ENCODE results near the gene ENTPD6. TPM values are rescaled to one million over a fixed set of nuclear protein-coding genes. Genes with fewer than 3 reads are reported as not detected.

Gene ENTPD6
- total RNA-seq, 6 experiments from 2014 or later: 28.8 to 48.4 (median 34.6) TPM

- DNase-seq (no peak), ATAC-seq (no peak)
- H3K27me3 ChIP-seq: no peaks in the 10 kb centered on the region
- H3K36me3 ChIP-seq: no peaks in the 10 kb centered on the region
- WGBS (ENCODE audit: insufficient coverage, low coverage, low lambda C conversion rate, missing lambda C conversion rate): 100% methylated on average over 1 of the region's 9 CpGs
- H3K27ac ChIP-seq: no peak overlapping the region
- H3K4me1 ChIP-seq: peaks cover 0 to 7% (median 3%) of the 10 kb centered on the region in 4 donors
- peak overlapping the region; percentile 72 to 94 (median 88) for H3K4me3 ChIP-seq
- TF ChIP-seq CTCF (IDR thresholded peaks at IDR 0.05) (no peak), POLR2A (IDR thresholded peaks at IDR 0.05) (no peak)
- H3K9me3 ChIP-seq: no peaks in the 10 kb centered on the region
- intact Hi-C loops (cut with DNase I): loop anchor here in 1 of 2 donors (10.0 kb wide), 1 partner anchor 78 kb away; no protein-coding TSS in a partner anchor
These were observed 1.2 kb downstream of the ENTPD6 start for GRCh38 chr20:25196786-25197120.

GRCh38 chr20:25197183-25197869 lies 1.8 kb downstream of the ENTPD6 start:
- ATAC-seq: no peak
- no peaks in the 10 kb centered on the region for H3K27me3 ChIP-seq
- H3K36me3 ChIP-seq: no peaks in the 10 kb centered on the region
- no peak overlapping the region for H3K4me3 ChIP-seq
- TF ChIP-seq CTCF (IDR thresholded peaks at IDR 0.05): no peak
- no peak for TF ChIP-seq POLR2A (IDR thresholded peaks at IDR 0.05)
- intact Hi-C loops (cut with DNase I): loop anchor here in 1 of 2 donors (10.0 kb wide), 1 partner anchor 77 kb away; no protein-coding TSS in a partner anchor
- DNase-seq: no peak
- WGBS (ENCODE audit: insufficient coverage, low coverage, low lambda C conversion rate, missing lambda C conversion rate): 60% methylated on average over 2 of the region's 3 CpGs
- peaks cover 0 to 7% (median 3%) of the 10 kb centered on the region in 4 donors for H3K4me1 ChIP-seq
- no peaks in the 10 kb centered on the region for H3K9me3 ChIP-seq
- H3K27ac ChIP-seq: no peak overlapping the region

- no peaks in the 10 kb centered on the region for H3K9me3 ChIP-seq
- WGBS (ENCODE audit: insufficient coverage, low coverage, low lambda C conversion rate, missing lambda C conversion rate): 89% methylated on average over 3 of the region's 3 CpGs
- H3K36me3 ChIP-seq: no peaks in the 10 kb centered on the region
- H3K27ac ChIP-seq: no peak overlapping the region
- DNase-seq (no peak), ATAC-seq (no peak)
- peaks cover 0 to 7% (median 3%) of the 10 kb centered on the region in 4 donors for H3K4me1 ChIP-seq
- no peak for TF ChIP-seq CTCF (IDR thresholded peaks at IDR 0.05)
- no peak for TF ChIP-seq POLR2A (IDR thresholded peaks at IDR 0.05)
- no peaks in the 10 kb centered on the region for H3K27me3 ChIP-seq
- intact Hi-C loops (cut with DNase I): loop anchor here in 1 of 2 donors (10.0 kb wide), 1 partner anchor 77 kb away; no protein-coding TSS in a partner anchor
- no peak overlapping the region for H3K4me3 ChIP-seq
These were observed 2.3 kb downstream of the ENTPD6 start for GRCh38 chr20:25197870-25198190.

- H3K4me1 ChIP-seq: peaks cover 0 to 7% (median 3%) of the 10 kb centered on the region in 4 donors
- intact Hi-C loops (cut with DNase I): loop anchor here in 1 of 2 donors (10.0 kb wide), 1 partner anchor 76 kb away; no protein-coding TSS in a partner anchor
- WGBS (ENCODE audit: insufficient coverage, low coverage, low lambda C conversion rate, missing lambda C conversion rate): 74% methylated on average over 6 of the region's 11 CpGs
These were observed 3.3 kb downstream of the ENTPD6 start for GRCh38 chr20:25198663-25199383.

More at GRCh38 chr20:25198663-25199383, 3.3 kb downstream of the ENTPD6 start:
- Histone ChIP-seq H3K27ac (no peak overlapping the region), H3K36me3 (no peaks in the 10 kb centered on the region), H3K27me3 (no peaks in the 10 kb centered on the region), H3K4me3 (no peak overlapping the region), H3K9me3 (no peaks in the 10 kb centered on the region)
- DNase-seq (no peak), ATAC-seq (no peak)
- TF ChIP-seq CTCF (IDR thresholded peaks at IDR 0.05) (no peak), POLR2A (IDR thresholded peaks at IDR 0.05) (no peak)

All from right lobe of liver (tissue), 6 donors.